Ishikawa (cell line): Measurements from ENCODE around the gene CHTF18.

Experiments
- CEBPB ChIP-seq: IDR thresholded peaks from 2 replicates; pipeline ENCODE4 v1.6.1; 2012
- CREB1 ChIP-seq: IDR thresholded peaks from 2 replicates; pipeline ENCODE4 v1.6.1; 2012; ENCODE audit warnings: low read depth
- EGR1 ChIP-seq: IDR thresholded peaks from 2 replicates; pipeline ENCODE4 v1.6.1; 2012
- EP300 ChIP-seq: IDR thresholded peaks from 2 replicates; pipeline ENCODE4 v1.6.1; 2012; ENCODE audit warnings: borderline replicate concordance
- FOXM1 ChIP-seq: IDR thresholded peaks from 2 replicates; pipeline ENCODE4 v1.6.1; 2012; ENCODE audit warnings: low read depth, borderline replicate concordance
- MAX ChIP-seq: IDR thresholded peaks from 2 replicates; pipeline ENCODE4 v1.6.1; 2012
- NFIC ChIP-seq: IDR thresholded peaks from 2 replicates; pipeline ENCODE4 v1.6.1; 2012
- RAD21 ChIP-seq: IDR thresholded peaks from 2 replicates; pipeline ENCODE4 v1.6.1; 2012; ENCODE audit warnings: low read depth
- REST ChIP-seq: IDR thresholded peaks from 2 replicates; pipeline ENCODE4 v1.6.1; 2012; ENCODE audit warnings: low read depth, mild to moderate bottlenecking
- TAF1 ChIP-seq: IDR thresholded peaks from 2 replicates; pipeline ENCODE4 v1.6.1; 2012; ENCODE audit warnings: low read depth, mild to moderate bottlenecking
- TCF12 ChIP-seq: IDR thresholded peaks from 2 replicates; pipeline ENCODE4 v1.6.1; 2012; ENCODE audit warnings: low read depth
- TEAD4 ChIP-seq: IDR thresholded peaks from 2 replicates; pipeline ENCODE4 v1.6.1; 2012
- USF1 ChIP-seq: IDR thresholded peaks from 2 replicates; pipeline ENCODE4 v1.6.1; 2012
- YY1 ChIP-seq: IDR thresholded peaks from 2 replicates; pipeline ENCODE4 v1.6.1; 2012; ENCODE audit warnings: low read depth
- ZBTB7A ChIP-seq: IDR thresholded peaks from 2 replicates; pipeline ENCODE4 v1.6.1; 2012; ENCODE audit warnings: low read depth

CHTF18 gene

GRCh38 chr16:824601-825000 is 36.2 kb downstream of the CHTF18 start:
- no peak for TF ChIP-seq FOXM1
- no peak for TF ChIP-seq CREB1
- no peak for TF ChIP-seq MAX
- TF ChIP-seq TCF12 = no peak
- TF ChIP-seq ZBTB7A = no peak
- TF ChIP-seq NFIC = no peak
- no peak for TF ChIP-seq YY1
- TF ChIP-seq USF1 = no peak
- TF ChIP-seq EGR1 = no peak
- no peak for TF ChIP-seq TAF1

GRCh38 chr16:825341-826061 is 37.1 kb downstream of the CHTF18 start:
- TF ChIP-seq MAX = no peak
- TF ChIP-seq USF1 = no peak
- TF ChIP-seq CEBPB = no peak
- TF ChIP-seq TEAD4 = no peak
- no peak for TF ChIP-seq EP300
- no peak for TF ChIP-seq ZBTB7A
- no peak for TF ChIP-seq NFIC
- no peak for TF ChIP-seq YY1
- TF ChIP-seq REST = no peak
- no peak for TF ChIP-seq TAF1
- TF ChIP-seq FOXM1 = no peak
- no peak for TF ChIP-seq RAD21
- TF ChIP-seq TCF12 = no peak
- TF ChIP-seq EGR1 = no peak
- no peak for TF ChIP-seq CREB1

- TF ChIP-seq USF1 = no peak
- no peak for TF ChIP-seq CEBPB
- no peak for TF ChIP-seq MAX
- no peak for TF ChIP-seq CREB1
- no peak for TF ChIP-seq EGR1
- no peak for TF ChIP-seq FOXM1
- TF ChIP-seq EP300 = no peak
- no peak for TF ChIP-seq YY1
- TF ChIP-seq TCF12 = no peak
- TF ChIP-seq TAF1 = no peak
- TF ChIP-seq NFIC = no peak
- no peak for TF ChIP-seq ZBTB7A
- no peak for TF ChIP-seq TEAD4
- no peak for TF ChIP-seq RAD21
- no peak for TF ChIP-seq REST
These were observed 39.1 kb downstream of the CHTF18 start for GRCh38 chr16:827513-827912.

- no peak for TF ChIP-seq RAD21
- TF ChIP-seq MAX = no peak
- no peak for TF ChIP-seq YY1
- no peak for TF ChIP-seq FOXM1
- no peak for TF ChIP-seq REST
- TF ChIP-seq USF1 = no peak
- no peak for TF ChIP-seq NFIC
- TF ChIP-seq EGR1 = no peak
- TF ChIP-seq CEBPB = no peak
- no peak for TF ChIP-seq EP300
- no peak for TF ChIP-seq ZBTB7A
- no peak for TF ChIP-seq TCF12
- TF ChIP-seq TAF1 = no peak
- TF ChIP-seq TEAD4 = no peak
- TF ChIP-seq CREB1 = no peak
These were observed 40.5 kb downstream of the CHTF18 start for GRCh38 chr16:828891-829290.
